ENCODE data around the gene RAP1GAP.

DNA sequence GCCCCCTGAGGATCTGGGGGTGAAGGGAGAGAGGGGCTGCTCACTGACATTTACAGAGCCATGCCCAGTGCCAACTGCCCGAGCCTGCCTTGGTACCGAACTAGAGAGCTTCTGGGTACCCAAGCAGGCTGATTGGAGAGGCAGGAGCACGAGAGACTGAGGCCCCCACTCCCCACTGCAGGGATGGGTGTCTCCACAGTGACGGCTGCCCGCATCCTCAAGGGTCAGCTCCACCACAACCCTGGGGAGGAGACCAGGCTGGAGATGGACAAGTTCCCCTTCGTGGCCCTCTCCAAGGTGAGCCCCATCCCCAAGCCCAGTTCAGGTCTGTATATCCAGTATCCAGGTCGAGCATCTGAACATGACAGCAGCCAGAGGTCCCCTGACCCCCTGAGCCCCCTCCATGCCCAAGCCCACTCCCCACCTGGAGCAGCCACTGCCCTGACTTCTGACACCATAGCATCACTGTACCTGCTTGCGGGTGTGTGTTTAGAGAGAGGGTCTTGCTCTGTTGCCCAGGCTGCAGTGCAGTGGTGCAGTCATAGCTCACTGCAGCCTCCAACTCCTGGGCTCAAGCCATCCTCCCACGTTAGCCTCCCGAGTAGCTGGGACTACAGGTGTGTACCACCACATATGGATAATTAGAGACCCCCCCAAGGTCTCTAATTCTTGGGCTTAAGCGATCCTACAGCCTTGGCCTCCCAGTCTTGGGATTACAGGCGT, 108.1 kb downstream of the RAP1GAP start:
- TF ChIP-seq, protein P1, sequence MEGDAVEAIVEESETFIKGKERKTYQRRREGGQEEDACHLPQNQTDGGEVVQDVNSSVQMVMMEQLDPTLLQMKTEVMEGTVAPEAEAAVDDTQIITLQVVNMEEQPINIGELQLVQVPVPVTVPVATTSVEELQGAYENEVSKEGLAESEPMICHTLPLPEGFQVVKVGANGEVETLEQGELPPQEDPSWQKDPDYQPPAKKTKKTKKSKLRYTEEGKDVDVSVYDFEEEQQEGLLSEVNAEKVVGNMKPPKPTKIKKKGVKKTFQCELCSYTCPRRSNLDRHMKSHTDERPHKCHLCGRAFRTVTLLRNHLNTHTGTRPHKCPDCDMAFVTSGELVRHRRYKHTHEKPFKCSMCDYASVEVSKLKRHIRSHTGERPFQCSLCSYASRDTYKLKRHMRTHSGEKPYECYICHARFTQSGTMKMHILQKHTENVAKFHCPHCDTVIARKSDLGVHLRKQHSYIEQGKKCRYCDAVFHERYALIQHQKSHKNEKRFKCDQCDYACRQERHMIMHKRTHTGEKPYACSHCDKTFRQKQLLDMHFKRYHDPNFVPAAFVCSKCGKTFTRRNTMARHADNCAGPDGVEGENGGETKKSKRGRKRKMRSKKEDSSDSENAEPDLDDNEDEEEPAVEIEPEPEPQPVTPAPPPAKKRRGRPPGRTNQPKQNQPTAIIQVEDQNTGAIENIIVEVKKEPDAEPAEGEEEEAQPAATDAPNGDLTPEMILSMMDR (IDR thresholded peaks at IDR 0.05): no peak
- TF ChIP-seq EZH2phosphoT487 (IDR thresholded peaks at IDR 0.05): no peak
